ENCODE data around the gene KLHL22. TPM values are rescaled to one million over a fixed set of nuclear protein-coding genes. Genes with fewer than 3 reads are reported as not detected.
"Not testable (repeated sequence)": the region's sequence is repeated elsewhere in the genome, so short reads cannot be mapped to it uniquely, and the experiment has no call there.

Gene KLHL22
- total RNA-seq, 1 donor, result 31.1 TPM

GRCh38 chr22:20472629-20473442 lies 22.8 kb downstream of the KLHL22 start:
- no peak overlapping the region for H3K4me3 ChIP-seq (ENCODE audit: low read depth, low read length)
- DNase-seq (ENCODE audit: low read depth), result no peak
- TF ChIP-seq, protein P1, sequence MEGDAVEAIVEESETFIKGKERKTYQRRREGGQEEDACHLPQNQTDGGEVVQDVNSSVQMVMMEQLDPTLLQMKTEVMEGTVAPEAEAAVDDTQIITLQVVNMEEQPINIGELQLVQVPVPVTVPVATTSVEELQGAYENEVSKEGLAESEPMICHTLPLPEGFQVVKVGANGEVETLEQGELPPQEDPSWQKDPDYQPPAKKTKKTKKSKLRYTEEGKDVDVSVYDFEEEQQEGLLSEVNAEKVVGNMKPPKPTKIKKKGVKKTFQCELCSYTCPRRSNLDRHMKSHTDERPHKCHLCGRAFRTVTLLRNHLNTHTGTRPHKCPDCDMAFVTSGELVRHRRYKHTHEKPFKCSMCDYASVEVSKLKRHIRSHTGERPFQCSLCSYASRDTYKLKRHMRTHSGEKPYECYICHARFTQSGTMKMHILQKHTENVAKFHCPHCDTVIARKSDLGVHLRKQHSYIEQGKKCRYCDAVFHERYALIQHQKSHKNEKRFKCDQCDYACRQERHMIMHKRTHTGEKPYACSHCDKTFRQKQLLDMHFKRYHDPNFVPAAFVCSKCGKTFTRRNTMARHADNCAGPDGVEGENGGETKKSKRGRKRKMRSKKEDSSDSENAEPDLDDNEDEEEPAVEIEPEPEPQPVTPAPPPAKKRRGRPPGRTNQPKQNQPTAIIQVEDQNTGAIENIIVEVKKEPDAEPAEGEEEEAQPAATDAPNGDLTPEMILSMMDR (IDR thresholded peaks at IDR 0.05; ENCODE audit: insufficient read depth, low read depth, low read length), result no peak

- DNase-seq (ENCODE audit: low read depth), result no peak
- TF ChIP-seq, protein P1 (IDR thresholded peaks at IDR 0.05; ENCODE audit: insufficient read depth, low read depth, low read length), result no peak
- no peak overlapping the region for H3K4me3 ChIP-seq (ENCODE audit: low read depth, low read length)
Measured at GRCh38 chr22:20471126-20471833, 24.3 kb downstream of the KLHL22 start.

GRCh38 chr22:20470525-20470924 lies 25.1 kb downstream of the KLHL22 start:
- not testable (repeated sequence) for H3K4me3 ChIP-seq (ENCODE audit: low read depth, low read length); DNase-seq (ENCODE audit: low read depth)

- DNase-seq (ENCODE audit: low read depth), result no peak
- H3K4me3 ChIP-seq (ENCODE audit: low read depth, low read length), result no peak overlapping the region
Measured at GRCh38 chr22:20469110-20469868, 26.3 kb downstream of the KLHL22 start.

GRCh38 chr22:20466659-20467379 lies 28.8 kb downstream of the KLHL22 start:
- TF ChIP-seq, protein P1 (IDR thresholded peaks at IDR 0.05; ENCODE audit: insufficient read depth, low read depth, low read length), result no peak
- no peak overlapping the region for H3K4me3 ChIP-seq (ENCODE audit: low read depth, low read length)
- no peak for DNase-seq (ENCODE audit: low read depth)

More at GRCh38 chr22:20469110-20469868, 26.3 kb downstream of the KLHL22 start:
- TF ChIP-seq, protein P1 (IDR thresholded peaks at IDR 0.05; ENCODE audit: insufficient read depth, low read depth, low read length), result no peak

DNA sequence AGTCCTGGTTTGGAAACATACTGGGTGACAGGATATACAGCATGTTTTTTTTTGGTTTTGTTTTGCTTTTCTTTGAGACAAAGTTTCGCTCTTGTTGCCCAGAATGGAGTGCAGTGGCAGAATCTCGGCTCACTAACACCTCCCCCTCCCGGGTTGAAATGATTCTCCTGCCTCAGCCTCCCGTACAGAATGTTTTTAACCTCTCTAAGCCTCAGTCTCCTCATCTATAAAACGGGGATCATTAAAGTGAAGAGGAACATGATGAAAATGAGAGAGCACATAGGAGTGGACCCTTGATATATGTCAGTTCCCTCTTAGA lies 29.9 kb downstream of the KLHL22 start:
- no peak for DNase-seq (ENCODE audit: low read depth)
- no peak overlapping the region for H3K4me3 ChIP-seq (ENCODE audit: low read depth, low read length)
- TF ChIP-seq, protein P1 (IDR thresholded peaks at IDR 0.05; ENCODE audit: insufficient read depth, low read depth, low read length), result no peak

Measured in fibroblast of villous mesenchyme (primary cell).